Activated CD8-positive, alpha-beta memory T cell treated with anti-CD3 and anti-CD28 coated beads, Interleukin-2, amount 50 U/mL, for 24 hours (primary cell): Measurements from ENCODE around the gene SLC35E4.
"Not testable (repeated sequence)": the region's sequence is repeated elsewhere in the genome, so short reads cannot be mapped to it uniquely, and the experiment has no call there.

Experiments used
- DNase-seq: peaks from one replicate; pipeline ENCODE4 v3.0.0-alpha.2; 2020; ENCODE audit errors: extremely low read depth

The SLC35E4 gene

DNA sequence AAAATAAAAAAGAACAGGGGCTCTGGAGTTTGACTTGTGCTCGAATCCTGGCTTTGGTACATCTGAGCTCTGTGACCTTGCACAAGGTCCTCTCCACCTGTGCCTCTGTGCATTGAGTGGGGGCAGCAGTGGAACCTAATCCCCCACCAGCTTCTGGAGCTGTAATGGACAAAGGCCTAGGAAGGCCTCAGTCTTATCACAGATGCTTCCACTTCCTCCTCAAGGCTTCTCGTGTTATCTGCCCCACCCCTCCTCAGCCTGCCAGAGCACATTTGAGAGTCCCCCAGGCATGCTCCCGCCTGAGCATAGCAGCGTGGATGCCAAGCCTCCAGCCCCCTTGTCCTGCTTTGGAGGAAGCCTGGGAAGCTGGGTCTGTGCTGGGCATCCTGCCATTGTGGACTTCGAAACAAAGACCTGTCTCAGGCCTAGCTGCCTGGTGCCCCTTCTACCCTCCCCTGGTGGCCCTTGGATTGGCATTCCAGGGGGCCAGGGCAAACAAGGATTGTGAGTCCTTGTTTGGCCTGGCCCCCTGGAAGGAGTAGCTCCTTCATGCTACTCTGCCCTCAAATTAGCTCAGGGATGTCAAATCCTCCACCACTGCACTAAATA, 15.0 kb downstream of the SLC35E4 start:
- no peak for DNase-seq

DNA sequence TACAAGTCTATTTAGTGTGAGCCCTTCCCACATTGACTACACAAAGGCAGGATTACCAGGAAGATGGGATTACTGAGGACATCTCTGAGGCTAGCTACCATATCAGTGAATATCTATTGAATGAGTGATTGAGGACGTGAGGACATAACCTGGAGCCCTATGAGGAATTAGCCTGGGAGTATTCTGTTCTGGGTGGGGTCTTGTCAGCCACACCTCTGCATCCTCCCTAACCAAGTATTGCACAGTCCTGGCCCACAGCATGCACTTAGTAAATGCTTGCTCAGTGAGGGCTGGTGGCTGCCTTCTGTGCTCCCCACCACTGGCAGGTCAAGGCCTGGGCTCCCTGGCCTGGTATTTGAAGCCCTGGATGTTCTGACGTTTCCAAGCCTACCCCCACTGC, 17.3 kb downstream of the SLC35E4 start:
- DNase-seq, result no peak

DNA sequence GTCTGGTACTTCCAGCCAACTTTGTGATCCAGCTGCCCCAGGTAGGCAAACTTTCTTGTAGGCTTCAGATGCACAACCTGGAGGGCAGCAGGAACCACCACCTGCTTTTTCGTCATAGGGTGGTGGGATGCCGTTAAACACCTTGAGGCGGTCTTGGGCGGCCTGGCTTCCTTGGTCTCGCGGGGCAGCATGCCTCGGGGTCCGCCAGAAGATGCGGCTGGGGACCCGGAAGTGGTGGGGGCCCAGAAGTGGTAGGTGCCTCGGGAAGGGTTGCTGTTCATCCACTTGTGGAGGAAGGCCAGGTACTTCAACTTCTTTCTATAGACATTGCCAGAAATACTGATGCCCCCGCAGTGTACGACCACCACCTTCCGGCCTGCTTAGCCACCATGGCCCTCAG, 18.8 kb downstream of the SLC35E4 start:
- no peak for DNase-seq

DNA sequence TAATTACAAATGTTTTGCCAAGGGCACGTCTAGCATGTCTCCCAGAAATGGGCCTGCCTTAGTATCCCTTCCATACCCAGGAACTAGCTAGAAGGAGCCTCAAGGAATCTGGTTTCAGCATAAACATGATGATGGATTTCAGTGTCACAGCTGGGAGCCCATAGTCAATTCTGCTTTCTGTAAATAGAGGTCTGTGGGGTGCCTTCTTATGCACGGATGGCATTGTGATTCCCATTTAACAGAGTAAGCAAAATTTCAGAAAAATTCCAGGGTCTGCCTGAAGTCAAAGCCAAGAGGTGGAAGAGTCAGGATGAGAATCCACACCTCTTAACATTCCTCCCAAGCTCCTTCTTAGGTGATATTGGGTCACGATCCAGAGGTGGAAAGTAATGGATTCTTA, 20.0 kb downstream of the SLC35E4 start:
- no peak for DNase-seq

DNA sequence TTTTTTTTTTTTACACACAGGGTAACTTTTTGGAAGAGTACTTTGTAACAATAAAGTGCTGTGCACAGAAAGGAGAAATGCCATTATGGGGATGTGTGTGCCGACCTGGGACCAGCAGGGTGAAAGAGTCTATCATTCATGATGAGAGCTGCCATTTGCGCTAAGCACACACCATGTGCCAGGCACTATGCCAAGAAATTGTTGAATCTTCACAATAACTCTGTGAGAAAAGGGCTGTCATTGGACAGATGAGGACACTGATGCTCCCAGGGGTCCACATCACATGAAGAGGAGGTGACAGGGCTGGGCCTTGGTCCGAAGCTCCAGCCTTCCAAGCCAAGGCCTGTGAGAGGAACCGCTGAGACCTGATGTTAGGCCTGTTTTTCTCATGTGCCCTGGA, 26.5 kb downstream of the SLC35E4 start:
- DNase-seq, result no peak

DNA sequence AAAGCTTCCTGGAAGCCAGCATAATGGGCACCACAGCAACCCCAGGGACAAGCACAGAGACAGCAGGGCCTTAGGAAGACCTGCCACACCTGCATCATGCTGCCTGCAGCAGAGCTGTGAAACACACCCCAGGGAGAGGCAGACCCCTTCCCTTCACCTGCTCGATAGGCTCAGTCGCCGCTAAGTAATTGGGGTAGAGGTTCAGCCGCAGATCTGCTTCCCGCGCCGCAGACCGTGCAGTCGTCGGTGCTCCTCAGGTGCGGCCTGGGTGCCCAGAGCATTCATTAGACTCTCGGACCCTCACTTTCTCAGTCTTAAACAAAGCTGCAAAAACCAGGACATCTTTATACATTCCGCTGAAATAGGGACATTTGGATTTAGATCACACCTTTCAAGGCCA, 29.2 kb downstream of the SLC35E4 start:
- DNase-seq, result no peak

DNA sequence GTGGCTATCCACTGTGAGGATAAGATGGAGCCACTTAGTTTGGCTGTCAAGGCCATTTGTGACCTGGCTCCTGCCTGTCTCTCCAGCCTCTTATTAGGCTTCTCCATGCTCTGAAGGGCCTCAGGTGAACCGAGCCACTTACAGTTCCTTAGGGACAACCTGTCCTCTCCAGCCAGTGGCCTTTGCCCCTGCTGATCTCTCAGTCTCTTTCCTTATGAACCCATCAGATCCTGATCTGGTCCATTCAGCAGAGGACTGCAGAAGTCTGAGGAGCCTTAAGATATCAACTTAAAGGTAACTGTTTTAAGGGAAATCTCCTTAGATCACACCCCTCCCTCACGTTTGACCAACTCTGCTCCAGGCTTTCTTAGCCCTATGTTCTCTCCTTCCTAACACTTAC, 29.7 kb downstream of the SLC35E4 start:
- no peak for DNase-seq

DNA sequence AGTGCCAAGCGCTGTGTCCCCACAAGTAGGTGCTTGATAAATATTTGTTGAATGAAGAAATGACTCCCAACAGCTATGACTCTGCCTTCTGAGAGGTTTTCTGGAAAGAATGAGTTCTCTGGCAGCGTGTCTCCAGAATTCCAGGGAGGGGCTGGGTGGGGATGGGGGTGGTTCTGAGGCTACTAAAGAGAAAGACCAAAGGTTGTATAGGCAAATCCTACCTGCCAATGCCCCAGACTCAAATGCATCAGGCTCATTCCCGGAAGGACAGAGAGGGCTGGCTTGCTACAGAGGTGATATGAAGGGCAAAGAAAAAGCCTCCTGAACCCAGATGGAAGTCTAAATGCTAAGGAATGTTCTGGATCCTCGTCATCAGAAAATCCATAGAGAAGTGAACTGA, 30.2 kb downstream of the SLC35E4 start:
- DNase-seq, result no peak

DNA sequence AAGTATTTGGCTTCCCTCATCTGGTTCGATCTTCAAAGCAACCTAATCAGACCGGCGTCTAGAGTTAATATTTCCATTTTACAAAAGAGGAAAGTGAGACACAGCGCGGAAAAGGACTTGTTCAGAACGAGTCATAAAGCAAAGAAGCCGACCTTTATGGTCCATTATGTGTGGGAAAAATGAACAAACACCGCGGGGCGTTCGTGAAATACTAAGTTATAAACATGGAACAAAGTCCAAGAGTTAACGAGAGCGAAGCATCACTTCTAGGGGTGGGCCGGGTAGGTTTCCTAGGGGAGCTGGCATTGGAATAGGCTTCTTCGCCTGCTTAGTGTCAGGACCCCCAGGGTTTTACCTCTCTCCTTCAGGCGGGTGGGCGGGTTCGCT, 31.5 kb downstream of the SLC35E4 start:
- DNase-seq, result no peak

DNA sequence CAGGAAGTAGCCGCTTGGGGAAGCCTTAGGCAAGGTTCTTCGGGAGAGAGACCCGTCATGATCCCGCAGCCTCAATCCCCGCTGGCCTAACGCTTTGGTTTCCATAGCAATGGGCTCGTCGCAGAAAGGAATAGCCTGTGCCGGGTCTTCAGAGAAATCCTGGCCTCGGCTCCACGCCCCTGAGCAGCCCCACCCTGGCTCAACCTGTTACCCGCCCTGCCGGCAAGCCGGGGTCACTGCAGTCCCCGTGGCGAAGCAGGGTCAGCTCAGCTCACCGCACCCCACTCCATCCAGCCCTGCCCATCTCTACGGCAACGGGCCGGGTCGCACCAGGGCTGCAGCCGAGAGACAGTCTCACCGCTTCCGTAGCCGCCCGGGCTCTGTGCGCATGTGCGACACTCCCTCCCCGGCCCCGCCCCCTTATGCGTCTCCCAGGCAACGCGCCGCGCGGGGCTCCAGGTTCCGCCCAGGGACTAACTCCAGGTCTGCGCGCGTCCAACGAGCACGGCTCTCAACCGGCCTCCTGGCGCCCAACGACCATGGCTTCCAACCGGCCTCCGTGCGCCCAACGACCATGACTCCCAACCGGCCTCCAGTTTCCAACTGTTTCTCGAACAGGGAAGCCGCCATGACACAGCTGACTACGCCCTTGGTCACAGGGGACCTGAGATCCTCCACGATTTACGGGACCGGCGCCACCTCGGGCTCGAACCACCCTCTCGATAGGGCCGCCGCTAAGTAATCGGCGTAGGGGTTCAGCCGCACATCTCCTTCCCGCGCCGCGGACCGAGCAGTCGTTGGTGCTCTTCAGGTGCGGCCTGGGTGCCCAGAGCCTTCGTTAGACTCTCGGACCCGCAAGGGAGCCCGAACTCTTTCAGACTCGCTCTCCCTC, 32.2 kb downstream of the SLC35E4 start, which contains the start of gene DUSP18:
DUSP18 (minus strand) TSS at position 382 of the 892 bp plus-strand sequence. CDS start 3,872 bp downstream, outside the sequence.
- peak; percentile 82 for DNase-seq

DNA sequence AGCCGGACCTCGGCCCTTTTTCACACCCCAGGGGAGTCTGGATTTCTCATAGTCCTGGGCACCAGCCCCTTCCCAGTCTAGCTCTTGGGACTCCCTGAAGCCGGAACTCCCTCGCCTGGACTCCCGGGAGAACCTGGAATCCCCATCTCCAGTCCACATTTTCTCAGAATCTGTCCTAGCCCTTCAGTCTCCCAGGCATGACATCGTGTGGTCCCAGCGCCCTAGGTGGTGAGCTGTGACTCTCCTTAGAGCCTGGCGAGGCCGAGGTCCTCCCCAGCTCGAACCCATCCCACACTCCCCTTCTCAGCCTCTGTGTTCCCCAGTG, 32.8 kb downstream of the SLC35E4 start:
- no peak for DNase-seq

DNA sequence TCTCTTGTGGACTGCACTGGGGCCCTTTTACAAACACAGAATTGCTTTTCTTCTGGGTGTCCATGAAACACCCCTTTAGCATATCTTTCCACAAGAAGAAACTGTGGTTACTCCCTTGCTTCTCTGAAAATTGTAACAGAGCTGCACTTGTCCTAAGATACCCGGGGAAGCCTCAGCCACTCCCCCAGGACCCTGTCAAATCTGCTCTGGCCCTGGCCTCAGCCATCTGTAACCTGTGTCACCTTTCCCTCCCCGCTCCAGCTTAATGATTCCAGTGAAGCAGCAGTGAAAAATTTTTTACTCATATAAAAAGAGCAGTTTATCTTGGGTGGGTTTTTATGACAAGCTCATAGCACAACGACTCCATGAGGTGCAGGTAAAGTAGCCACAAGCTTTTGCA, 35.5 kb downstream of the SLC35E4 start:
- DNase-seq, result no peak

DNA sequence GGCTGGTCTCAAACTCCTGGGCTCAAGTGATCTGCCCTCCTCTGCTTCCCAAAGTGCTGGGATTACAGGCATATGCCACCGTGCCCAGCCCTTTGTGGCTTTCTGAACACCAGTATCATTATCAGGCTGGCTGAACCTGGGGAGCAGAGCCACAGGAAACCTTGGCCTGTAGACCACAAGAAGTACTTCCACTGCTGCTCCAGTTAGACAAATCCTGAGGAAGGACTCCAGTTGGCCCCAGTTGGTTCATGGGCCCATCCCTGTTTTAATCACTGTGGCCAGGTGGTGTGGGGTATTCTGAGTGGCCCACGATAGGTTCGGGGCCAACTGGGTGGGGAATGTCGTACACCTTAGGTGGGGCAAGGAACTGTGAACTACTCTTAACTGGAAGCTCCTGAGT, 37.6 kb downstream of the SLC35E4 start:
- no peak for DNase-seq

DNA sequence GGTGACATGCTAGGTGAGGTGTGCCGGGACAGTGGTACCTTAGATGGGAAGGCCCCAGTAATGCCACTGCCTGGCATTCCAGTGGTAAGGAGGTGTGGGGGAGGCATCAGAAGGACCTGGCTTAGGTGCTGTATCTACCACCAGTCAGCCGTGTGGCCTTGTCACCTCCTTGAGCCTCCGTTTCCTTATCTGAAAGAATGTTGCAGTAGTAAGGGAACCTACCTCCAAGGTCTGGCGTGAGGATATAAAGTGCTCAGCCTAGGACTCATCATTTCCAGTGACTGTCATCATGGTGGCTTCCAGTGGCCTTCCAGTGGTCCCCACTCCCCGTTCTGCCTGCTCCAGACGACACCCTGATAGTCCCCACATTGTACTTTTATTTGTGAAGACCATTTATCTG, 38.9 kb downstream of the SLC35E4 start:
- DNase-seq, result no peak

DNA sequence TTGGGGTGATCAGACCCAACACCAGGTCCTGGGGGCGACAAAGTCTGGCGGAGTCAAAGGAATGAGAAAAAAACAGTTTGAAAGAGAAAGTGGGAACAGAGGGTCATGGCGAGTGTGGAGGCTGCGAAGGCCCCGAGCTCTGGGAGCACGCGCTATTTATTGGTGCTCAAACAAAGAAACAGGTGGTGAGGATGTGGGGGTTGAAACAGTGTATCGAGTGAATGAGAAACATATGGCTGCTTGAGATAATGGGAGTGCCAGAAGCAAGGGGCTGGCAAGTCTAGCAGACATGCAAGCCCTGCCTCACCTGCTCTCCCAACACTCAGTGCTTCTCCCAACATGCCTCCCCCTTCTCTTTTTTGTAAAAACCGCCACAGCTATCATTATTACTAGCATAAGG, 39.9 kb downstream of the SLC35E4 start:
- DNase-seq, result no peak

DNA sequence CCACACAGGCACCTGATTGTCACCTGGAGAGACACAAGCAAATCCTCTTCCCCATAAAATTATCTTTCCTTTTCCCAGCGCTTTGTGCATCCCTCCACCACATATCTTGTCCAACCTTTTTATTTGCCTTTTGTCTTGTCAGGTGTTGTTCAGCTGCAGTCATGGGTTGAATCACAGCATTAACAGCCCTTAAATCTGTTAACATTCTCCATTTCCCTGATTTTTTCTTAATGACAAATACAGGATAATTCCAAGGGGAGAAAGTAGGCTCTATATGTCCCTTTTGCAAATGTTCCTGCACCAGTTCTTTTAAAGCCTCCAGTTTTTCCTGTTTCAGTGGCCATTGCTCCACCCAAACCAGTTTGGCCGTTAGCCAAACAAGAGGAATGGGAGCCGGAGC, 41.0 kb downstream of the SLC35E4 start:
- DNase-seq, result not testable (repeated sequence)

DNA sequence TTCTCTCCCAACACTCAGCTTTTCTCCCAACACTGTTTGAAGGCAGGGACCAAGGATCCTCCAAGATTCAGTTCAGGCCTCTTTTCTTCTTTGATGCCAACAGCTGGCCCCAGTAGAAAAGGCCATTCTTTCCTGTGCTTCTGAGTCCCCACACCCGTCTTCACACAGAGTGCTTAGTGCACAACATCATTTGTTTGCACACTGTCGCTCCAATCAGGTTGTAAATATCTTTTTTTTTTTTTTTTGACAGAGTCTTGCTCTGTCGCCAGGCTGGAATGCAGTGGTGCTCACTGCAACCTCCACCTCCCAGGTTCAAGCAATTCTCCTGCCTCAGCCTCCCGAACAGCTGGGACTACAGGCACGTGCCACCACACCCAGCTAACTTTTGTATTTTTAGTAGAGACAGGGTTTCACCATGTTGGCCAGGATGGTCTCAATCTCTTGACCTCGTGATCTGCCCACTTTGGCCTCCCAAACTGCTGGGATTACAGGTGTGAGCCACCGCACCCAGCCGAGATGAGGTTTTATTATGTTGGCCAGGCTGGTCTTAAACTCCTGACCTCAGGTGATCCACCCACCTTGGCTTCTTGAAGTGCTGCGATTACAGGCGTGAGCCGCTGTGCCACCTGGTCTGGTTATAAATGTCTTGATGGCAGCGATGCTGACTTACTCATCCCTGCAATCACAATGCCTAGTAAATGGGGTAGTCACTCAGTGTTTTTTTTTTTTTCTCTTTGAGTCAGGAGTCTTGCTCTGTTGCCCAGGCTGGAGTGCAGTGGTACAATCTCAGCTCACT, 44.5 kb downstream of the SLC35E4 start:
- not testable (repeated sequence) for DNase-seq

DNA sequence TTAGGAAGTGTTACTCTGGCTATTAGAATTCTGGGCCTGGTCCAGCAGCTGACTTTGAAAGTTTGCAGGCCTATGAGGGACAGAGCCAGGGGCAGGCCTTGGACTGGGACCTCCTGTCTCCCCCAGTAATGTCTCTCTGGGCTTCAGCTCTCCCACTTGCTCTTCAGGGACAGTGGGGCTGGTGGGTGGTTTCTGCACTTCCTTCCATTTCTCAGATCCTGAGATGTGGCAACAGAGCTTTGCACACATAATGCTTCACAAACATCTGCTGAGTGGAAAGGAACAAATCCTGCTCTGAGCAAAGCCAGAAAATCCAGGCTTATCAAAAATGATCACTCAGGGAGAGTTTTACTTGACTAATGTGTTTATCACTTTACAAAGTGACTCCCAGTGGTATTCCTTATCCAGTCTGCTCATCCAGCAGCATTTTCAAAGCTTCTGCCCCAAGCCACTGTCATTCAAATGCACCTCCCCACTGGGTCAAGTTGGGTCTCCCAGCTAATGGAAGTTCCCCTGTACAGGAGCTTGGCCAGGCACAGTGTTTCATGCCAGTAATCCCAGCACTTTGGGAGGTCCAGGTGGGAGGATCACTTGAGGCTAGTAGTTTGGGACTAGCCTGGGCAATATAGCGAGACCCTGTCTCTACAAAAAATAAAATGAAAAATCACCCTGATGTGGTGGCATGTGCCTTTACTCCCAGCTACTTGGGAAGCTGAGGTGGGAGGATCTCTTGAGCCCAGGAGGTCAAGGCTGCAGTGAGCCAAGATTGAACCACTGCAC, 45.6 kb downstream of the SLC35E4 start:
- no peak for DNase-seq

DNA sequence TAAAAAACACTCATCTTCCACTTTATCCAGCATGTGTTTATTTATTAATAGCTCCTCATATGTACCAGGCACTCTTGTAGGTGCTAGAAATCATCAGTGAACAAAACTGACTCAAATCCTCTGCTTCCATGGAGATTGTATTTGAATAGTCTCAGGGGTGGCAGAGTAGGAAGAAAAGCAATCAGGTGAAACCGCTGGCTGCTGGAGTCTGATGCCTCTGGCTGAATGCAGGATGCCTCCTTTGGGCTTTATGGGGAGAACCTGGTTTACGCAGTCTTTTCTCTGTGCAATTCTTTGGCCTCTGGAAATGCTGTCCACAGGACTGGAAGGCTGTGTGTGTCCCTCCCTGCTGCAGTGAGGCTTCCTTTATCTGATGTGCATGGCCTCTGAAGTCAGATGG, 46.2 kb downstream of the SLC35E4 start:
- no peak for DNase-seq

DNA sequence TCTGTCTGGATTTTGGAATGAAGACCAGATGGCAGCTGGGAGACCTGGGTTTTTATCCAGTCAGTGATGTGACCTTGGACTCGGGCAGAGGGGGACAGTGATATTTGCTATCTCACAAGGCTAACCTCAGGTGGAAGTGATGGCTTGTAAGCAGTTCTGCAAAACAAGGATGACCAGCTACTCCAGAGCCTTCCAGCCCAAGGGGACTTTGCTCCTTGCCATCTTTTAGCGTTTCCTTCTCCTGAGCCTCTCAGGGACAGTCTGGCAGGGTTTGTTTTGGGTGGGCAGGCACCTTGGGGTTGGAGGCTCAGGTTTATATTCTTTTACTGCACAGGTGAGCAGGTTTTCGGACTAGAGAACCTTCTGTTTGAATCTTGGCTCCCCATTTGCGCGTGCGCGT, 49.6 kb downstream of the SLC35E4 start:
- DNase-seq, result no peak

DNA sequence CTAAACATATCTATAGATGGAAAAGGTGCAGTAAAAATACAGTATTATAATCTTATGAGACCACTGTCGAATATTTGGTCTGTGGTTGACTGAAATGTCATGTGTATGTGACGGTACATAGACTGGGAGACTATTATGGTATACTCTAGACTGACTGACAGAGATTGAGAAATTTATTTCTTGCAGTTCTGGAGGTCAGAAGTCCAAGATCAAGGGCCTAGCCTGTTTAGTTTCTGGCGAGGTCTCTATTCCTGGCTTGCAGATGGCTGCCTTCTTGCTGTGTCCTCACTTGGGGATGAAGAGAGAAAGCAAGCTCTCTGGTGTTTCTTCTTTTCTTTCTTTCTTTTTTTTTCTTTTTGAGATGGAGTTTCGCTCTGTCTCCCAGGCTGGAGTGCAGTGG, 51.8 kb downstream of the SLC35E4 start:
- DNase-seq, result no peak

DNA sequence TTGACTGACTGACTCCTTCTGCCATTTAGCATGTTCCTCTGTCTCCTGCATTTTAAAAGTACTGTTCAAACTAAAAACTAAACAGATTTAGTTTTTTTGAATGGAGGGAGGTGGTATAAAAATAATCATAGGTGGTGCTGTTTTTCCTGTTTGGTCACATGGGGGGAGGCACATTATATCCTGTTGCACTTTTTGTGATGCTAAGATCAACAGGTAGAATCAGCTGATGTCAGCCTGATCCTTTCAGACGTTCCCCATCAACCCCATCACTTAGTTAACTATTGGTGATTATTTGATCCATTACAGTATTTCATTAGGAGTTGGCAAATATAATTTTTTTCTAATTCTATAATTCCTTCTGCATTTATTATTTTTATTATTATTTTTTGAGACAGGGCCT, 54.0 kb downstream of the SLC35E4 start:
- no peak for DNase-seq
